Spleen (tissue), 7 donors: ENCODE measurements around the gene CHM.

ENCODE experiments used
- CTCF ChIP-seq, 11 experiments: fragments of 200-600 bp in 7 of 11; fragments of 450-650 bp in 4 of 11; sonication (generic) in 4 of 11; IDR thresholded peaks in 8 of 11; conservative IDR thresholded peaks in 3 of 11; 1 replicate in 7 of 11; 2 replicates in 4 of 11; pipeline versions ENCODE4 v1.4.0 to v1.8.0; 2016 to 2021; ENCODE audit warnings: antibody characterized with exemption in 11 of 11, inconsistent platforms in 4 of 11, mild to moderate bottlenecking in 1 of 11
- POLR2AphosphoS5 ChIP-seq, 3 donors: sonication (generic); formaldehyde crosslinking; IDR thresholded peaks; one replicate each; pipeline ENCODE4 v1.5.1; 2017; ENCODE audit warnings: antibody characterized with exemption in 3 of 3
- donor health status: DM: no; HTN: no; CAD: no; lungs with moderate emphysema.
- donor health status: DM: no; HTN: no; CAD: no.
- donor health status: DM: no; HTN: no; CAD: no.

- TF ChIP-seq POLR2AphosphoS5 (IDR thresholded peaks at IDR 0.05) = no peak
- TF ChIP-seq CTCF (IDR thresholded peaks at IDR 0.05 in 8 of 11, conservative IDR thresholded peaks at IDR 0.05 in 3 of 11) = no peak
These were observed 164.8 kb downstream of the CHM start for GRCh38 chrX:85882601-85883000.
